WTC11 (cell line): ENCODE measurements around the gene PCGF1. TPM values are rescaled to one million over a fixed set of nuclear protein-coding genes. Genes with fewer than 3 reads are reported as not detected.

Experiments used
- ATAC-seq: fragments of 200-7000 bp; cut with Tn5 transposase; 2 replicates; pipeline ENCODE4 v1.10.0; 2021; ENCODE audit warnings: mild to moderate bottlenecking, moderate library complexity
- CTCF ChIA-PET: fragments of 300-600 bp; sonication (Branson Sonifier 250); formaldehyde crosslinking; loops from one replicate; lab custom pipeline; 2021; ENCODE audit warnings: antibody characterized with exemption; lab: Charles Lee
- POLR2A ChIA-PET: fragments of 350-600 bp; sonication (Branson Sonifier 250); formaldehyde crosslinking; loops from one replicate; lab custom pipeline; 2021; ENCODE audit warnings: antibody characterized with exemption; lab: Charles Lee
- DNase-seq: peaks from one replicate; pipeline ENCODE4 v3.0.0; 2021; ENCODE audit warnings: low spot score
- H3K27ac Mint-ChIP-seq: 2 replicates; pipeline ENCODE4 v1.8.0; 2021; ENCODE audit warnings: mixed read lengths
- H3K27me3 Mint-ChIP-seq: 2 replicates; pipeline ENCODE4 v1.8.0; 2021; ENCODE audit warnings: low read depth, mild to moderate bottlenecking, moderate library complexity, mixed read lengths
- H3K36me3 Mint-ChIP-seq: 2 replicates; pipeline ENCODE4 v1.8.0; 2021; ENCODE audit warnings: mixed read lengths
- H3K4me1 Mint-ChIP-seq: 2 replicates; pipeline ENCODE4 v1.8.0; 2022; ENCODE audit warnings: mixed read lengths
- H3K4me3 Mint-ChIP-seq: 2 replicates; pipeline ENCODE4 v1.8.0; 2021; ENCODE audit warnings: mild to moderate bottlenecking, moderate library complexity, mixed read lengths
- H3K9me3 Mint-ChIP-seq: 2 replicates; pipeline ENCODE4 v1.8.0; 2021; ENCODE audit warnings: mixed read lengths
- CREM ChIP-seq: sonication (generic); formaldehyde crosslinking; IDR thresholded peaks from 2 replicates; pipeline ENCODE4 v1.8.1; 2022; ENCODE audit warnings: mild to moderate bottlenecking, missing genetic modification reagents, moderate library complexity
- EMX1 ChIP-seq: fragments of 250-450 bp; sonication (Bioruptor Pico); IDR thresholded peaks from 2 replicates; pipeline ENCODE4 v1.8.0; 2021; ENCODE audit warnings: mild to moderate bottlenecking
- ETV6 ChIP-seq: sonication (generic); formaldehyde crosslinking; IDR thresholded peaks from 2 replicates; pipeline ENCODE4 v1.8.1; 2022; ENCODE audit warnings: mild to moderate bottlenecking, missing genetic modification reagents
- FOXK1 ChIP-seq: sonication (generic); formaldehyde crosslinking; IDR thresholded peaks from 2 replicates; pipeline ENCODE4 v1.8.0; 2022; ENCODE audit warnings: mild to moderate bottlenecking, moderate library complexity, missing genetic modification reagents
- KAT7 ChIP-seq: sonication (generic); formaldehyde crosslinking; IDR thresholded peaks from 2 replicates; pipeline ENCODE4 v1.8.1; 2023; ENCODE audit warnings: missing genetic modification reagents, mild to moderate bottlenecking, borderline replicate concordance
- MYBL2 ChIP-seq: sonication (generic); formaldehyde crosslinking; IDR thresholded peaks from 2 replicates; pipeline ENCODE4 v1.8.1; 2023; ENCODE audit warnings: mild to moderate bottlenecking, moderate library complexity, missing genetic modification reagents
- NFATC4 ChIP-seq: fragments of 250-450 bp; sonication (Bioruptor Pico); IDR thresholded peaks from 2 replicates; pipeline ENCODE4 v1.9.0; 2021; ENCODE audit warnings: mild to moderate bottlenecking
- NFYB ChIP-seq: sonication (generic); formaldehyde crosslinking; conservative IDR thresholded peaks from 2 replicates; pipeline ENCODE4 v1.8.0; 2022; ENCODE audit warnings: low read depth, missing genetic modification reagents
- PRRX2 ChIP-seq: fragments of 250-450 bp; sonication (Bioruptor Pico); IDR thresholded peaks from 2 replicates; pipeline ENCODE4 v1.8.0; 2021; ENCODE audit warnings: mild to moderate bottlenecking
- SMAD4 ChIP-seq: sonication (generic); formaldehyde crosslinking; IDR thresholded peaks from 2 replicates; pipeline ENCODE4 v1.8.0; 2022; ENCODE audit warnings: mild to moderate bottlenecking, missing genetic modification reagents
- SOX15 ChIP-seq: fragments of 250-450 bp; sonication (Bioruptor Pico); IDR thresholded peaks from 2 replicates; pipeline ENCODE4 v1.9.0; 2021; ENCODE audit warnings: mild to moderate bottlenecking
- SP1 ChIP-seq: sonication (generic); formaldehyde crosslinking; conservative IDR thresholded peaks from 2 replicates; pipeline ENCODE4 v1.8.1; 2022; ENCODE audit warnings: missing genetic modification reagents
- TEAD1 ChIP-seq: sonication (generic); formaldehyde crosslinking; IDR thresholded peaks from 2 replicates; pipeline ENCODE4 v1.8.0; 2022; ENCODE audit warnings: mild to moderate bottlenecking, missing genetic modification reagents
- ZBTB21 ChIP-seq: sonication (generic); formaldehyde crosslinking; IDR thresholded peaks from 2 replicates; pipeline ENCODE4 v1.8.1; 2023; ENCODE audit warnings: mild to moderate bottlenecking, missing genetic modification reagents, borderline replicate concordance
- ZNF416 ChIP-seq: fragments of 250-450 bp; sonication (Bioruptor Pico); IDR thresholded peaks from 2 replicates; pipeline ENCODE4 v1.9.0; 2021; ENCODE audit warnings: mild to moderate bottlenecking, inconsistent platforms
- ZNF671 ChIP-seq: fragments of 250-450 bp; sonication (Bioruptor Pico); IDR thresholded peaks from 2 replicates; pipeline ENCODE4 v1.8.0; 2021; ENCODE audit warnings: mild to moderate bottlenecking
- total RNA-seq: library from RNA; stranded (reverse); gene quantifications from 3 replicates; pipeline ENCODE4 v1.2.3, GENCODE V29; 2021
- TF ChIP-seq, protein P1 (sequence below): fragments of 250-450 bp; sonication (Bioruptor Pico); IDR thresholded peaks from 2 replicates; pipeline ENCODE4 v1.9.0; 2021; ENCODE audit warnings: mild to moderate bottlenecking, borderline replicate concordance
- TF ChIP-seq, protein P2 (sequence below): sonication (generic); formaldehyde crosslinking; IDR thresholded peaks from 2 replicates; pipeline ENCODE4 v1.8.1; 2022; ENCODE audit warnings: mild to moderate bottlenecking, missing genetic modification reagents, moderate library complexity, borderline replicate concordance
- TF ChIP-seq, protein P3 (sequence below): fragments of 250-450 bp; sonication (Bioruptor Pico); IDR thresholded peaks from 2 replicates; pipeline ENCODE4 v1.9.0; 2021; ENCODE audit warnings: mild to moderate bottlenecking
- TF ChIP-seq, protein P4 (sequence below): sonication (generic); formaldehyde crosslinking; IDR thresholded peaks from 2 replicates; pipeline ENCODE4 v1.8.0; 2023; ENCODE audit warnings: missing genetic modification reagents, mild to moderate bottlenecking, borderline replicate concordance

The PCGF1 gene
- total RNA-seq, 1 experiment from 2014 or later, result 15.7 TPM

DNA sequence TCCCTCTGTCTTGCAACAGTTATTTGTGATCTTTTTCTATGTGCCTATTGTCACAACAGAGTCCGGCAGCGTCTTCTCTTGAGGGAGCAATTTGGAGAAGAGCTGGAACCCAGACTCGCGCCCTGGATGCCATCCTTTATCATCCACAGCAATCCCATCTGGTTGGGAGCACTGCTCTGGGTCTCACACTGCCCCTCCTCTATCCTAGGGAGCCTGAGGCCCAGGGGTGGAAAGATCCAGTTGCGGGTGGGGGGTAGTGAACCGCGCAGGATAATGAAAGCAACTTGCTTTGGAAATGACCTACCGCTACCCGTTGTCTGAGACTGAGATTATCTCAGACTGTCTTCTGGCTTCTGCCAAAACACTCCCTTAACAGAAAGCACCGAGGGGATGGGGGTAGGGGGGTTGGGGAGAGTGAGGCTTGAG is 48.5 kb downstream of the PCGF1 start (continued):
- TF ChIP-seq SOX15 (CRISPR knock-in tag) (no peak), SMAD4 (CRISPR knock-in tag) (no peak), NFATC4 (CRISPR knock-in tag) (no peak)
- TF ChIP-seq, protein P1, sequence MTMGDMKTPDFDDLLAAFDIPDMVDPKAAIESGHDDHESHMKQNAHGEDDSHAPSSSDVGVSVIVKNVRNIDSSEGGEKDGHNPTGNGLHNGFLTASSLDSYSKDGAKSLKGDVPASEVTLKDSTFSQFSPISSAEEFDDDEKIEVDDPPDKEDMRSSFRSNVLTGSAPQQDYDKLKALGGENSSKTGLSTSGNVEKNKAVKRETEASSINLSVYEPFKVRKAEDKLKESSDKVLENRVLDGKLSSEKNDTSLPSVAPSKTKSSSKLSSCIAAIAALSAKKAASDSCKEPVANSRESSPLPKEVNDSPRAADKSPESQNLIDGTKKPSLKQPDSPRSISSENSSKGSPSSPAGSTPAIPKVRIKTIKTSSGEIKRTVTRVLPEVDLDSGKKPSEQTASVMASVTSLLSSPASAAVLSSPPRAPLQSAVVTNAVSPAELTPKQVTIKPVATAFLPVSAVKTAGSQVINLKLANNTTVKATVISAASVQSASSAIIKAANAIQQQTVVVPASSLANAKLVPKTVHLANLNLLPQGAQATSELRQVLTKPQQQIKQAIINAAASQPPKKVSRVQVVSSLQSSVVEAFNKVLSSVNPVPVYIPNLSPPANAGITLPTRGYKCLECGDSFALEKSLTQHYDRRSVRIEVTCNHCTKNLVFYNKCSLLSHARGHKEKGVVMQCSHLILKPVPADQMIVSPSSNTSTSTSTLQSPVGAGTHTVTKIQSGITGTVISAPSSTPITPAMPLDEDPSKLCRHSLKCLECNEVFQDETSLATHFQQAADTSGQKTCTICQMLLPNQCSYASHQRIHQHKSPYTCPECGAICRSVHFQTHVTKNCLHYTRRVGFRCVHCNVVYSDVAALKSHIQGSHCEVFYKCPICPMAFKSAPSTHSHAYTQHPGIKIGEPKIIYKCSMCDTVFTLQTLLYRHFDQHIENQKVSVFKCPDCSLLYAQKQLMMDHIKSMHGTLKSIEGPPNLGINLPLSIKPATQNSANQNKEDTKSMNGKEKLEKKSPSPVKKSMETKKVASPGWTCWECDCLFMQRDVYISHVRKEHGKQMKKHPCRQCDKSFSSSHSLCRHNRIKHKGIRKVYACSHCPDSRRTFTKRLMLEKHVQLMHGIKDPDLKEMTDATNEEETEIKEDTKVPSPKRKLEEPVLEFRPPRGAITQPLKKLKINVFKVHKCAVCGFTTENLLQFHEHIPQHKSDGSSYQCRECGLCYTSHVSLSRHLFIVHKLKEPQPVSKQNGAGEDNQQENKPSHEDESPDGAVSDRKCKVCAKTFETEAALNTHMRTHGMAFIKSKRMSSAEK (CRISPR knock-in tag), result no peak

DNA sequence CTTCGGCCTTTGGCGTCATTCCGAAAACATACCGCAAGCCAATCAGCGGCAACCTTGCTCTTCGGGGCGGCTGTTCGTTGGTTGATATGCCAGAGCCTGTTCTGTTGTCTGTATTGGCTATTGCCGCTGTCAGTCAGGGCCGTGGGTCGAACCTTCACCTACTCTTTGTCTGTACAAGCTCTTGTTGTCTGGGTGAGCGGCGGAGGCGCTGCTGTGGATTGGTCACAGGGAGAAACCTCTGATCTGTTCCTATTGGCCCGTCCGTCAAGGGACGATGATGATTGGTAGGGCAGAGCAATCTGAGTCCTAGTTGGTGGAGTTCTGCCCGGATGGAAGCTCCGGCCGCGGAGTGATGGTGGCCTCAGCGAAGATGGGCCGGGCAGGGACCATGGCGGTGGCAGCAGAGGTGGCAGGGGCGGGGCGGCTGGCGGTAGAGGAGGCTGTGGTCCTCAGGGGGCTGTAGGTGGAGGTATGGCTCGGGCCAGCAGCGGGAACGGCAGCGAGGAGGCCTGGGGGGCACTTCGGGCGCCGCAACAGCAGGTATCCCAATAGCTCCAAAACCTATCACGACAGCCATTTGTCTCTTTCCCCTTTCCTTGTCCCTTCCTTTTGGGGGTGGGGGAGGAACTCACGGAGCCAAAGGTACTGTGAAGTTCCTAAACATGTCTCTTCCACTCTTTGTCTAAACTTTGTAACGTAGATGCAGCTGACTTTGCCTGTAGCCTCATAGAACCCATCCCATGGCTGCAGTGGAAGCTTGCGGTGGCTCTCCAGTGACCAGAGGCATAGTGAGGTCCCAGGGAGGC is 49.2 kb downstream of the PCGF1 start, which contains the start of gene WBP1:
TSS of gene WBP1 (plus strand) at position 307 of the 806 bp plus-strand sequence. CDS start at position 472, 165 bp downstream.
- ATAC-seq (peak; percentile 89), DNase-seq (peak; percentile 100)
- Mint-ChIP-seq H3K36me3 (peaks cover 9% of the 10 kb centered on the region), H3K27me3 (no peaks in the 10 kb centered on the region), H3K4me1 (peaks cover 36% of the 10 kb centered on the region), H3K27ac (peak within 1 kb of the TSS; percentile 98), H3K4me3 (peak within 1 kb of the TSS; percentile 96), H3K9me3 (no peaks in the 10 kb centered on the region)
- ChIA-PET POLR2A (interaction anchor here (0.6 to 2.7 kb wide), 16 partner anchors 9 to 97 kb away, joined by 3 to 29 read pairs (median 5); partner anchors contain the start of genes AUP1, HTRA2, LBX2 and MRPL53), CTCF (interaction anchor here (1.0 to 3.1 kb wide), 14 partner anchors 10 to 124 kb away, joined by 3 to 18 read pairs (median 4); partner anchors contain the start of genes CCDC142 and MRPL53)
- 0 out of 2 replicates have a peak, but pooled peaks have one; percentile 27 for TF ChIP-seq CREM
- peak; percentile 63 for TF ChIP-seq FOXK1
- 0 out of 2 replicates have a peak, but pooled peaks have one; percentile 79 for TF ChIP-seq PRRX2 (CRISPR knock-in tag)
- TF ChIP-seq TEAD1 (CRISPR knock-in tag), result no peak
- peak; percentile 43; the same call in 1 of the 2 replicates for TF ChIP-seq ZNF416
- no peak for TF ChIP-seq KAT7 (CRISPR knock-in tag)
- TF ChIP-seq, protein P2, sequence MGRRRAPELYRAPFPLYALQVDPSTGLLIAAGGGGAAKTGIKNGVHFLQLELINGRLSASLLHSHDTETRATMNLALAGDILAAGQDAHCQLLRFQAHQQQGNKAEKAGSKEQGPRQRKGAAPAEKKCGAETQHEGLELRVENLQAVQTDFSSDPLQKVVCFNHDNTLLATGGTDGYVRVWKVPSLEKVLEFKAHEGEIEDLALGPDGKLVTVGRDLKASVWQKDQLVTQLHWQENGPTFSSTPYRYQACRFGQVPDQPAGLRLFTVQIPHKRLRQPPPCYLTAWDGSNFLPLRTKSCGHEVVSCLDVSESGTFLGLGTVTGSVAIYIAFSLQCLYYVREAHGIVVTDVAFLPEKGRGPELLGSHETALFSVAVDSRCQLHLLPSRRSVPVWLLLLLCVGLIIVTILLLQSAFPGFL (CRISPR knock-in tag), result 0 out of 2 replicates have a peak, but pooled peaks have one; percentile 1
- TF ChIP-seq NFYB (CRISPR knock-in tag), result peak; percentile 93
- TF ChIP-seq EMX1 (CRISPR knock-in tag), result 0 out of 2 replicates have a peak, but pooled peaks have one; percentile 62
- TF ChIP-seq, protein P3, sequence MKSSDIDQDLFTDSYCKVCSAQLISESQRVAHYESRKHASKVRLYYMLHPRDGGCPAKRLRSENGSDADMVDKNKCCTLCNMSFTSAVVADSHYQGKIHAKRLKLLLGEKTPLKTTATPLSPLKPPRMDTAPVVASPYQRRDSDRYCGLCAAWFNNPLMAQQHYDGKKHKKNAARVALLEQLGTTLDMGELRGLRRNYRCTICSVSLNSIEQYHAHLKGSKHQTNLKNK (CRISPR knock-in tag), result no peak; the same call in 1 of the 2 replicates
- TF ChIP-seq SP1 (CRISPR knock-in tag), result peak; percentile 43; the same call in 1 of the 2 replicates
- 0 out of 2 replicates have a peak, but pooled peaks have one; percentile 47 for TF ChIP-seq MYBL2 (CRISPR knock-in tag)
- no peak for TF ChIP-seq ZNF671 (CRISPR knock-in tag)
- TF ChIP-seq ZBTB21 (CRISPR knock-in tag), result no peak
- TF ChIP-seq, protein P4, sequence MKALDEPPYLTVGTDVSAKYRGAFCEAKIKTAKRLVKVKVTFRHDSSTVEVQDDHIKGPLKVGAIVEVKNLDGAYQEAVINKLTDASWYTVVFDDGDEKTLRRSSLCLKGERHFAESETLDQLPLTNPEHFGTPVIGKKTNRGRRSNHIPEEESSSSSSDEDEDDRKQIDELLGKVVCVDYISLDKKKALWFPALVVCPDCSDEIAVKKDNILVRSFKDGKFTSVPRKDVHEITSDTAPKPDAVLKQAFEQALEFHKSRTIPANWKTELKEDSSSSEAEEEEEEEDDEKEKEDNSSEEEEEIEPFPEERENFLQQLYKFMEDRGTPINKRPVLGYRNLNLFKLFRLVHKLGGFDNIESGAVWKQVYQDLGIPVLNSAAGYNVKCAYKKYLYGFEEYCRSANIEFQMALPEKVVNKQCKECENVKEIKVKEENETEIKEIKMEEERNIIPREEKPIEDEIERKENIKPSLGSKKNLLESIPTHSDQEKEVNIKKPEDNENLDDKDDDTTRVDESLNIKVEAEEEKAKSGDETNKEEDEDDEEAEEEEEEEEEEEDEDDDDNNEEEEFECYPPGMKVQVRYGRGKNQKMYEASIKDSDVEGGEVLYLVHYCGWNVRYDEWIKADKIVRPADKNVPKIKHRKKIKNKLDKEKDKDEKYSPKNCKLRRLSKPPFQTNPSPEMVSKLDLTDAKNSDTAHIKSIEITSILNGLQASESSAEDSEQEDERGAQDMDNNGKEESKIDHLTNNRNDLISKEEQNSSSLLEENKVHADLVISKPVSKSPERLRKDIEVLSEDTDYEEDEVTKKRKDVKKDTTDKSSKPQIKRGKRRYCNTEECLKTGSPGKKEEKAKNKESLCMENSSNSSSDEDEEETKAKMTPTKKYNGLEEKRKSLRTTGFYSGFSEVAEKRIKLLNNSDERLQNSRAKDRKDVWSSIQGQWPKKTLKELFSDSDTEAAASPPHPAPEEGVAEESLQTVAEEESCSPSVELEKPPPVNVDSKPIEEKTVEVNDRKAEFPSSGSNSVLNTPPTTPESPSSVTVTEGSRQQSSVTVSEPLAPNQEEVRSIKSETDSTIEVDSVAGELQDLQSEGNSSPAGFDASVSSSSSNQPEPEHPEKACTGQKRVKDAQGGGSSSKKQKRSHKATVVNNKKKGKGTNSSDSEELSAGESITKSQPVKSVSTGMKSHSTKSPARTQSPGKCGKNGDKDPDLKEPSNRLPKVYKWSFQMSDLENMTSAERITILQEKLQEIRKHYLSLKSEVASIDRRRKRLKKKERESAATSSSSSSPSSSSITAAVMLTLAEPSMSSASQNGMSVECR (CRISPR knock-in tag), result peak; percentile 49; the same call in 1 of the 2 replicates
- 0 out of 2 replicates have a peak, but pooled peaks have one; percentile 23 for TF ChIP-seq ETV6 (CRISPR knock-in tag)
